ENCODE measurements around the gene ZBTB33.

The ZBTB33 gene

GRCh38 chrX:120286733-120287512 lies 36.3 kb downstream of the ZBTB33 start:
- no peaks in the 10 kb centered on the region for H3K27me3 ChIP-seq (replicated peaks)
- TF ChIP-seq CTCF (IDR thresholded peaks at IDR 0.05; ENCODE audit: low read depth, low read length, missing control alignments), result no peak
- no peak for DNase-seq
- in situ Hi-C loops (cut with HindIII; ENCODE audit: low pct_ligation_motif_present, low sequenced_read_pairs), result no loop called here
- H3K4me3 ChIP-seq (ENCODE audit: low read depth, low read length), result no peak overlapping the region
- H3K36me3 ChIP-seq (replicated peaks), result no peaks in the 10 kb centered on the region
- no peak overlapping the region for H3K27ac ChIP-seq

- no peak for TF ChIP-seq CTCF (IDR thresholded peaks at IDR 0.05; ENCODE audit: low read depth, low read length, missing control alignments)
- in situ Hi-C loops (cut with HindIII; ENCODE audit: low pct_ligation_motif_present, low sequenced_read_pairs), result no loop called here
- no peak overlapping the region for H3K27ac ChIP-seq
- no peak overlapping the region for H3K4me3 ChIP-seq (ENCODE audit: low read depth, low read length)
- no peak for DNase-seq
- H3K27me3 ChIP-seq (replicated peaks), result no peaks in the 10 kb centered on the region
- no peaks in the 10 kb centered on the region for H3K36me3 ChIP-seq (replicated peaks)
Measured at GRCh38 chrX:120287513-120288112, 37.0 kb downstream of the ZBTB33 start.

- TF ChIP-seq CTCF (IDR thresholded peaks at IDR 0.05; ENCODE audit: low read depth, low read length, missing control alignments), result no peak
- in situ Hi-C loops (cut with HindIII; ENCODE audit: low pct_ligation_motif_present, low sequenced_read_pairs), result no loop called here
- H3K27me3 ChIP-seq (replicated peaks), result no peaks in the 10 kb centered on the region
Measured at GRCh38 chrX:120290107-120290506, 39.5 kb downstream of the ZBTB33 start.

GRCh38 chrX:120291211-120291610 lies 40.6 kb downstream of the ZBTB33 start:
- no peaks in the 10 kb centered on the region for H3K27me3 ChIP-seq (replicated peaks)
- no peaks in the 10 kb centered on the region for H3K36me3 ChIP-seq (replicated peaks)
- no peak for TF ChIP-seq CTCF (IDR thresholded peaks at IDR 0.05; ENCODE audit: low read depth, low read length, missing control alignments)
- in situ Hi-C loops (cut with HindIII; ENCODE audit: low pct_ligation_motif_present, low sequenced_read_pairs), result no loop called here
- H3K4me3 ChIP-seq (ENCODE audit: low read depth, low read length), result no peak overlapping the region
- no peak for DNase-seq
- no peak overlapping the region for H3K27ac ChIP-seq

More at GRCh38 chrX:120290107-120290506, 39.5 kb downstream of the ZBTB33 start:
- DNase-seq, result no peak
- Histone ChIP-seq H3K27ac (no peak overlapping the region), H3K36me3 (replicated peaks) (no peaks in the 10 kb centered on the region), H3K4me3 (ENCODE audit: low read depth, low read length) (no peak overlapping the region)

GRCh38 chrX:120293015-120293414 lies 42.4 kb downstream of the ZBTB33 start:
- Histone ChIP-seq H3K4me3 (ENCODE audit: low read depth, low read length) (no peak overlapping the region), H3K27me3 (replicated peaks) (no peaks in the 10 kb centered on the region), H3K36me3 (replicated peaks) (no peaks in the 10 kb centered on the region), H3K27ac (no peak overlapping the region)
- no peak for DNase-seq
- TF ChIP-seq CTCF (IDR thresholded peaks at IDR 0.05; ENCODE audit: low read depth, low read length, missing control alignments), result no peak
- in situ Hi-C loops (cut with HindIII; ENCODE audit: low pct_ligation_motif_present, low sequenced_read_pairs), result no loop called here
